Fibroblast of lung (primary cell): ENCODE results near the gene GRIK4. TPM values are rescaled to one million over a fixed set of nuclear protein-coding genes. Genes with fewer than 3 reads are reported as not detected.

Experiments used
- DNase-seq, 2 donors: peaks; one replicate each; pipeline versions ENCODE4 v3.0.0 to v3.0.0-alpha.2; 2010; ENCODE audit warnings: low read depth in 2 of 2
- H2AFZ ChIP-seq: 2 replicates; pipeline ENCODE4 v1.5.1; 2012; ENCODE audit warnings: low read length, control low read depth, inconsistent platforms
- H3K27ac ChIP-seq: 2 replicates; pipeline ENCODE4 v1.5.1; 2011; ENCODE audit warnings: low read length, control low read depth; ENCODE audit not compliant: insufficient read depth
- H3K27me3 ChIP-seq: 2 replicates; pipeline ENCODE4 v1.5.1; 2011; ENCODE audit warnings: mild to moderate bottlenecking, low read length; ENCODE audit not compliant: control insufficient read depth, insufficient read depth
- H3K36me3 ChIP-seq: 2 replicates; pipeline ENCODE4 v1.5.1; 2011; ENCODE audit warnings: low read length; ENCODE audit not compliant: control insufficient read depth, insufficient read depth
- H3K4me1 ChIP-seq: 2 replicates; pipeline ENCODE4 v1.5.1; 2011; ENCODE audit warnings: low read length; ENCODE audit not compliant: control insufficient read depth, insufficient read depth; ENCODE audit errors: extremely low read depth
- H3K4me2 ChIP-seq: 2 replicates; pipeline ENCODE4 v1.5.1; 2011; ENCODE audit warnings: low read length, control low read depth; ENCODE audit not compliant: insufficient read depth; ENCODE audit errors: extremely low read depth
- H3K4me3 ChIP-seq, 4 experiments: fragments of 200-600 bp in 1 of 4; sonication (generic) in 1 of 4; replicated peaks in 1 of 4; 2 replicates each; pipeline ENCODE4 v1.5.1; 2011 to 2016; ENCODE audit warnings: low read length in 4 of 4, low read depth in 3 of 4, mild to moderate bottlenecking in 3 of 4, control low read depth in 2 of 4, inconsistent platforms in 1 of 4, mixed read lengths in 1 of 4; ENCODE audit not compliant: insufficient read depth in 1 of 4; ENCODE audit errors: control extremely low read depth in 1 of 4
- H3K79me2 ChIP-seq: 2 replicates; pipeline ENCODE4 v1.5.1; 2012; ENCODE audit warnings: mild to moderate bottlenecking, low read length, inconsistent platforms; ENCODE audit not compliant: control insufficient read depth, insufficient read depth
- H3K9ac ChIP-seq: 2 replicates; pipeline ENCODE4 v1.5.1; 2011; ENCODE audit warnings: mild to moderate bottlenecking, low read length, control low read depth; ENCODE audit not compliant: insufficient read depth
- H3K9me3 ChIP-seq: 2 replicates; pipeline ENCODE4 v1.5.1; 2012; ENCODE audit warnings: low read depth, low read length; ENCODE audit not compliant: control insufficient read depth, insufficient read depth
- H4K20me1 ChIP-seq: 2 replicates; pipeline ENCODE4 v1.5.1; 2011; ENCODE audit warnings: low read length; ENCODE audit not compliant: control insufficient read depth, insufficient read depth; ENCODE audit errors: extremely low read depth
- EZH2 ChIP-seq: IDR thresholded peaks from 2 replicates; pipeline ENCODE4 v1.5.1; 2012; ENCODE audit warnings: low read length, control low read depth, mild to moderate bottlenecking; ENCODE audit errors: missing control alignments
- polyA plus RNA-seq, 2 donors: library from polyadenylated mRNA; depleted of rRNA in 1 of 2; stranded (reverse) in 1 of 2; unstranded in 1 of 2; fragments of >200 nt; gene quantifications; 2 replicates each; pipeline ENCODE4 v1.2.1, GENCODE V29; 2011 to 2012; ENCODE audit warnings: missing spikeins in 1 of 2
- total RNA-seq: library from RNA; depleted of rRNA; stranded (reverse); fragments of >200 nt; gene quantifications from 2 replicates; pipeline ENCODE4 v1.2.1, GENCODE V29; 2014
- TF ChIP-seq, protein P1 (sequence below), 2 donors: IDR thresholded peaks in 1 of 2; conservative IDR thresholded peaks in 1 of 2; 1 replicate in 1 of 2; 2 replicates in 1 of 2; pipeline ENCODE4 v1.5.1; 2011 to 2012; ENCODE audit warnings: low read length in 2 of 2, control low read depth in 1 of 2, inconsistent platforms in 1 of 2, low read depth in 1 of 2, mild to moderate bottlenecking in 1 of 2

Gene GRIK4
- total and polyA plus RNA-seq, 2 donors (not counting 1 experiment from before 2014, with no cell fraction given) = 0.17 to 1.5 TPM

DNA sequence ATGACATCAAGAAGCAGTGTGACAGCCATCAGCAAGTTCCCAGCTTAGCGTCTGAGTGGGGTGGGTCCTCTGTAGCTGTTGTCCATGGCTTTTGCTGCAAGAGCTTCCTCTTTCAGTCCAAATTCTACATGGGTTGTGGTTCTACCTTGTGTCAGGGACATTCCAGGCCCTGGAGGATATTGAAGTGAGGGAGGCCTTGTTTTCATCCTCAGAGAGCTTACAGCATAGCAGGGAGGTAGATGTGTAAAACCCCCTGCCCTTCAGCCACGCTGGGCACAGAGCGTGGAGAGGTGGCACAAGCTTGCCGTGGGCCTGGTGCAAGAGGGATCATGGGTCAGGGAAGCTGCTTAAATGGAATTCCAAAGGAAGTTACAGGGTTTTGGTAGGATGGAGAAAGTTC is 93.9 kb downstream of the GRIK4 start:
- no peaks in the 10 kb centered on the region for H3K4me1 ChIP-seq
- H3K36me3 ChIP-seq = no peaks in the 10 kb centered on the region
- TF ChIP-seq EZH2 = no peak
- TF ChIP-seq, protein P1, sequence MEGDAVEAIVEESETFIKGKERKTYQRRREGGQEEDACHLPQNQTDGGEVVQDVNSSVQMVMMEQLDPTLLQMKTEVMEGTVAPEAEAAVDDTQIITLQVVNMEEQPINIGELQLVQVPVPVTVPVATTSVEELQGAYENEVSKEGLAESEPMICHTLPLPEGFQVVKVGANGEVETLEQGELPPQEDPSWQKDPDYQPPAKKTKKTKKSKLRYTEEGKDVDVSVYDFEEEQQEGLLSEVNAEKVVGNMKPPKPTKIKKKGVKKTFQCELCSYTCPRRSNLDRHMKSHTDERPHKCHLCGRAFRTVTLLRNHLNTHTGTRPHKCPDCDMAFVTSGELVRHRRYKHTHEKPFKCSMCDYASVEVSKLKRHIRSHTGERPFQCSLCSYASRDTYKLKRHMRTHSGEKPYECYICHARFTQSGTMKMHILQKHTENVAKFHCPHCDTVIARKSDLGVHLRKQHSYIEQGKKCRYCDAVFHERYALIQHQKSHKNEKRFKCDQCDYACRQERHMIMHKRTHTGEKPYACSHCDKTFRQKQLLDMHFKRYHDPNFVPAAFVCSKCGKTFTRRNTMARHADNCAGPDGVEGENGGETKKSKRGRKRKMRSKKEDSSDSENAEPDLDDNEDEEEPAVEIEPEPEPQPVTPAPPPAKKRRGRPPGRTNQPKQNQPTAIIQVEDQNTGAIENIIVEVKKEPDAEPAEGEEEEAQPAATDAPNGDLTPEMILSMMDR (conservative IDR thresholded peaks at IDR 0.05 in 1 of 2, IDR thresholded peaks at IDR 0.05 in 1 of 2; ENCODE audit: low read depth in 1 of 2, low read length in 2 of 2) = no peak
- H3K27ac ChIP-seq = no peak overlapping the region
- no peaks in the 10 kb centered on the region for H3K79me2 ChIP-seq
- no peaks in the 10 kb centered on the region for H4K20me1 ChIP-seq
- H3K4me2 ChIP-seq = no peak overlapping the region
- H3K9me3 ChIP-seq = no peaks in the 10 kb centered on the region
- H3K27me3 ChIP-seq = no peaks in the 10 kb centered on the region
- H3K4me3 ChIP-seq = no peak overlapping the region
- no peak for DNase-seq
- no peak overlapping the region for H3K9ac ChIP-seq
- no peak overlapping the region for H2AFZ ChIP-seq

DNA sequence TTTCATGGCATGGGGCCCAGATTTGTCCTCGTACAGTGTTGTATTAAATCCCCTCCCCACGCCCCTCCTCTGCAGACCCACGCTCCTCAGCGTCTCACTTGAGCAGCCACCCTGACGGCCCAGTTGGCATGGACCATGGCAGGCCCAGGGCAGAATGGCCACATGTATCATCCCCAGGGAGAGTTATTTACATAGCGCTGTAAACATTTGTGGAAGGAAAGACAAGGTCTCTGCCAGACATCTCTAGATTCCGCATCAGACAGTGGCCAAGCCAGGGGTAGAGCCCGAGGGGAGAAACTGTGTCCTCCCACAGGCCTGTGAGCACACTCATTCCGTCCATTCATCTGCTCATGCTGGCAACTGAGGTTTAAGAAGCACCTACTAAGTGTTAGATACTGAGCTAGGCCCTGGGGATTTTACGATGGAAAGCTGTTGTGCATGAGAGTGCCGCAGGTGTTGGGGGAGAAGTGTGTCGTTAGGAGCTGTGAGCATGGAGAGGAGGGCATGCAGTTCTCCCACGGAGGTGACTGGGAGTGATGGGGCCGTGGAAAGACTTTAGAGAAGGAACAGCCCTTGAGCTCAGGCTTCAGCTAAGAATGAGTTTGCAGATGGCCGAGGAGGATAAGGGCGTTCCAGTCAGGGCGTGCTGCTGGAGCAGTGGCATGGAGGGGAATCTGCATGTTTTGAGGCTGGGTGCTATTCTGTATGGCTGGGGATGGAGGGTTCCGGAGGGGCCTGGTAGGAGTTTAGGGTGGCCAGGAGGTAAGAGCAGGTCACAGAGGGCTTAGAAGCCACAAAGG is 94.9 kb downstream of the GRIK4 start:
- Histone ChIP-seq H3K4me3 (no peak overlapping the region), H3K27me3 (no peaks in the 10 kb centered on the region), H3K27ac (no peak overlapping the region), H3K36me3 (no peaks in the 10 kb centered on the region), H3K9me3 (no peaks in the 10 kb centered on the region), H3K4me2 (no peak overlapping the region), H3K4me1 (no peaks in the 10 kb centered on the region), H4K20me1 (no peaks in the 10 kb centered on the region), H2AFZ (no peak overlapping the region), H3K9ac (no peak overlapping the region), H3K79me2 (no peaks in the 10 kb centered on the region)
- no peak for DNase-seq
- no peak for TF ChIP-seq EZH2
- TF ChIP-seq, protein P1 (conservative IDR thresholded peaks at IDR 0.05 in 1 of 2, IDR thresholded peaks at IDR 0.05 in 1 of 2; ENCODE audit: low read depth in 1 of 2, low read length in 2 of 2) = no peak

- Histone ChIP-seq H3K27me3 (no peaks in the 10 kb centered on the region), H3K9ac (no peak overlapping the region), H3K27ac (no peak overlapping the region), H3K4me1 (no peaks in the 10 kb centered on the region), H3K79me2 (no peaks in the 10 kb centered on the region), H3K4me3 (no peak overlapping the region), H4K20me1 (no peaks in the 10 kb centered on the region), H3K36me3 (no peaks in the 10 kb centered on the region), H3K4me2 (no peak overlapping the region), H2AFZ (no peak overlapping the region), H3K9me3 (no peaks in the 10 kb centered on the region)
- DNase-seq = no peak
- no peak for TF ChIP-seq EZH2
- TF ChIP-seq, protein P1 (conservative IDR thresholded peaks at IDR 0.05 in 1 of 2, IDR thresholded peaks at IDR 0.05 in 1 of 2; ENCODE audit: low read depth in 1 of 2, low read length in 2 of 2) = no peak
These were observed 96.5 kb downstream of the GRIK4 start for GRCh38 chr11:120608061-120608460.
